ENCODE data around the gene ART5.

Gene ART5

DNA sequence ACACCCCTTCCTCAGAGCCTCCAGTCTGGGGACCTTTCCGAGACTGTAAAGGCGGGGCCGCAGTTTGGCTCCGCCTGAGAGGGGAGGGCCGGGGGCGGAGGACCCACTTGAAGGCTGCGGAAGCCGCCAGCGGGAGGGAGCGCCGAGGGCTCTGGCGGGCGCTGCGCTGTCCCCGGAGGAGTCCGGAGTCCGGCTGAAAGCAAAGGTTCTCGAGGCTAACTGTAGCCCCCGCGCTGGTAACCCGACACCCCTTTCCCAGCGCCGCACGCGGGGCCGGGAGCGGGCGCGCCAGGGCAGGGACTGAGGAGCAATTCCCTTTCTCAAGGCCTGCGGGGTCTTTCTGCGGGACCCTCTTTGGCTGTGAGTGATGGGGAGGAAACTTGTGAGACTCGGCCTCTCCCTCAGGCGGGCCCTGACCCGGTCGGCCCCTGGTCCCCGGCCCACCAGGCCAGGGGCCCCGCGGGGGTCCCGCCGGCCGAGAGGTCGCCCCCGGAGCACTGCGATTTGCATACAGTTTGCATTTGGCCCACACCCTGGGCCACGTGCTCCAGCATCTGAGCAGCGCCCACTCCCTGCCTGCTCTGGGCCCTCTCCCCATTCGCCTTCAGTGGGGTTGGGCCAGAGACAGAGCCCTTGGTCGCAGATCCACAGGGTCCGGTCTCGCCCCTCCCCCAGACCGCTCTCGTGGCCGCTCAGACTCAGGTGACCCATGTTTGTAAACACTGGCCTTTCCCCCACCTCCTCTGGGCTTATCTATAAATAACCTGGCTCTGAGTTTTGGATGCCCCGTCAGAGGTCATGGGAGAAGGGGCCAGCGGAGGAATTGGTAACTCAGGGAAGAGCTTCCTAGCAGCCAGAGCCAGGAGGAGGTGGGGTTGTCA lies 519 bp upstream of the ART5 start:
- Histone ChIP-seq H3K9ac (ENCODE audit: low read length) (no peak overlapping the region), H3K4me1 (ENCODE audit: insufficient read depth, low read length, severe bottlenecking) (no peaks in the 10 kb centered on the region), H3K4me2 (ENCODE audit: low read length) (no peak overlapping the region), H3K79me2 (ENCODE audit: insufficient read depth, low read length) (no peaks in the 10 kb centered on the region), H3K36me3 (ENCODE audit: insufficient read depth, low read length) (no peaks in the 10 kb centered on the region; the same call in 1 of the 2 replicates), H4K20me1 (ENCODE audit: insufficient read depth, low read length) (no peaks in the 10 kb centered on the region), H3F3A (ENCODE audit: insufficient read depth, low read length) (no peaks in the 10 kb centered on the region), H3K27ac (ENCODE audit: low read depth, low read length, poor library complexity, severe bottlenecking) (no peak overlapping the region), H2AFZ (ENCODE audit: low read length) (no peak overlapping the region), H3K27me3 (ENCODE audit: insufficient read depth, low read length) (peaks cover 7% of the 10 kb centered on the region; the same call in 1 of the 2 replicates), H3K4me3 (ENCODE audit: low read depth, low read length, poor library complexity, severe bottlenecking) (no peak overlapping the region), H3K9me3 (ENCODE audit: low read length) (no peaks in the 10 kb centered on the region), H3K9me2 (ENCODE audit: low read depth, low read length) (no peaks in the 10 kb centered on the region)
- TF ChIP-seq, protein P1, sequence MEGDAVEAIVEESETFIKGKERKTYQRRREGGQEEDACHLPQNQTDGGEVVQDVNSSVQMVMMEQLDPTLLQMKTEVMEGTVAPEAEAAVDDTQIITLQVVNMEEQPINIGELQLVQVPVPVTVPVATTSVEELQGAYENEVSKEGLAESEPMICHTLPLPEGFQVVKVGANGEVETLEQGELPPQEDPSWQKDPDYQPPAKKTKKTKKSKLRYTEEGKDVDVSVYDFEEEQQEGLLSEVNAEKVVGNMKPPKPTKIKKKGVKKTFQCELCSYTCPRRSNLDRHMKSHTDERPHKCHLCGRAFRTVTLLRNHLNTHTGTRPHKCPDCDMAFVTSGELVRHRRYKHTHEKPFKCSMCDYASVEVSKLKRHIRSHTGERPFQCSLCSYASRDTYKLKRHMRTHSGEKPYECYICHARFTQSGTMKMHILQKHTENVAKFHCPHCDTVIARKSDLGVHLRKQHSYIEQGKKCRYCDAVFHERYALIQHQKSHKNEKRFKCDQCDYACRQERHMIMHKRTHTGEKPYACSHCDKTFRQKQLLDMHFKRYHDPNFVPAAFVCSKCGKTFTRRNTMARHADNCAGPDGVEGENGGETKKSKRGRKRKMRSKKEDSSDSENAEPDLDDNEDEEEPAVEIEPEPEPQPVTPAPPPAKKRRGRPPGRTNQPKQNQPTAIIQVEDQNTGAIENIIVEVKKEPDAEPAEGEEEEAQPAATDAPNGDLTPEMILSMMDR (IDR thresholded peaks at IDR 0.05; ENCODE audit: low read length), result no peak
- no peak for TF ChIP-seq EZH2 (IDR thresholded peaks at IDR 0.05; ENCODE audit: borderline replicate concordance, low read length)

DNA sequence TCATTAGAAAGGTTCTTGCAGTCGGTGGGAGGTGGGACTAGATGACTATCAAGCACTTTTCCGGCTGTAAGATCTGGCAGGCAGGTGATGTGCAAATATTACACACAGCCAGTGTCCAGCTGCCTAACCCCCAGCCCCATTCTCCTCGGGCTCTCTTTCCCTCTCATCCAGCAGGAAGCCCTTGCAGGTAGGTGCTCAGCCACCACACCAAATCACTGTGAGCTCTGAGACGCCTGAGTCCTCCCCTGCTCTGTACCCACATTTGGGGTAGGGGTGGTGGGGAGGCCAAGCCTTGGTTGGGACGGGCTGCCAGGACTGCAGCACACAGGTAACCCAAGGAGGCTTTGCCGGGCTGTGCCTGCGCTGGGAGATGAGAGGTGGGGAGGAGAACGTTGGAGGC lies 601 bp downstream of the ART5 start:
- Histone ChIP-seq H3K9me3 (ENCODE audit: low read length) (no peaks in the 10 kb centered on the region), H3K9me2 (ENCODE audit: low read depth, low read length) (no peaks in the 10 kb centered on the region), H3K79me2 (ENCODE audit: insufficient read depth, low read length) (no peaks in the 10 kb centered on the region), H3K4me1 (ENCODE audit: insufficient read depth, low read length, severe bottlenecking) (no peaks in the 10 kb centered on the region), H3K36me3 (ENCODE audit: insufficient read depth, low read length) (no peaks in the 10 kb centered on the region; the same call in 1 of the 2 replicates), H3K4me3 (ENCODE audit: low read depth, low read length, poor library complexity, severe bottlenecking) (no peak overlapping the region), H4K20me1 (ENCODE audit: insufficient read depth, low read length) (no peaks in the 10 kb centered on the region), H2AFZ (ENCODE audit: low read length) (no peak overlapping the region), H3K9ac (ENCODE audit: low read length) (no peak overlapping the region), H3K4me2 (ENCODE audit: low read length) (no peak overlapping the region), H3K27me3 (ENCODE audit: insufficient read depth, low read length) (peaks cover 7% of the 10 kb centered on the region; the same call in 1 of the 2 replicates), H3F3A (ENCODE audit: insufficient read depth, low read length) (no peaks in the 10 kb centered on the region), H3K27ac (ENCODE audit: low read depth, low read length, poor library complexity, severe bottlenecking) (no peak overlapping the region)
- no peak for TF ChIP-seq EZH2 (IDR thresholded peaks at IDR 0.05; ENCODE audit: borderline replicate concordance, low read length)
- TF ChIP-seq, protein P1 (IDR thresholded peaks at IDR 0.05; ENCODE audit: low read length), result no peak

DNA sequence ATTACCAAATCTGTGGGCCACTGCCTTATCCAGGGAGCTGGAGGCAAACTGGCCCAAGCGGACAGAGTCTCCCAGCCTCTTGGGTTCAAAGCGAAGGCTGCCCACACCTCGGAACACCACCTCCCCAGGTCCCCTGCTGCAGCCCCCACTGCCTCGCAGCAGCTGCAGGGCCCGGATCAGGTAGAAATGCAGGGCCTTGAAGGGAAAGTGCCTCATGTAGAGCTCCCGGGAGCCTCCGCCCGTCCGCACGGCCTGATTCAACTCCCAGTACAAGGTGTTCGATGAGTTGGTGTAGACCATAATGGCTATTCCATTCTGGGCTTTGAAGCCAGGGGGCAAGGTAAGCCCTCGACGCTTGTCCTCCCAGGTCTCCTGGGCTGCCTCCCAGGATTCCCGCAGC lies 2.0 kb downstream of the ART5 start:
- Histone ChIP-seq H3K27ac (ENCODE audit: low read depth, low read length, poor library complexity, severe bottlenecking) (no peak overlapping the region), H3K9ac (ENCODE audit: low read length) (no peak overlapping the region), H3K9me2 (ENCODE audit: low read depth, low read length) (no peaks in the 10 kb centered on the region), H3K4me2 (ENCODE audit: low read length) (no peak overlapping the region), H3F3A (ENCODE audit: insufficient read depth, low read length) (no peaks in the 10 kb centered on the region), H3K4me1 (ENCODE audit: insufficient read depth, low read length, severe bottlenecking) (no peaks in the 10 kb centered on the region), H3K27me3 (ENCODE audit: insufficient read depth, low read length) (peaks cover 4% of the 10 kb centered on the region; the same call in 1 of the 2 replicates), H3K79me2 (ENCODE audit: insufficient read depth, low read length) (no peaks in the 10 kb centered on the region), H3K4me3 (ENCODE audit: low read depth, low read length, poor library complexity, severe bottlenecking) (no peak overlapping the region), H3K36me3 (ENCODE audit: insufficient read depth, low read length) (no peaks in the 10 kb centered on the region; the same call in 1 of the 2 replicates), H2AFZ (ENCODE audit: low read length) (no peak overlapping the region), H4K20me1 (ENCODE audit: insufficient read depth, low read length) (no peaks in the 10 kb centered on the region), H3K9me3 (ENCODE audit: low read length) (no peaks in the 10 kb centered on the region)
- TF ChIP-seq EZH2 (IDR thresholded peaks at IDR 0.05; ENCODE audit: borderline replicate concordance, low read length), result no peak
- TF ChIP-seq, protein P1 (IDR thresholded peaks at IDR 0.05; ENCODE audit: low read length), result no peak
